HG03045 (cell line): ENCODE results near the gene HSPB6.
A peak's percentile ranks its signal among the peaks of the same experiment; 100 is the strongest.

Experiments
- ATAC-seq: cut with Tn5 transposase; IDR thresholded peaks from one replicate; pipeline ENCODE4 v1.9.1; 2021; ENCODE audit warnings: mild to moderate bottlenecking, moderate library complexity; ENCODE audit not compliant: unreplicated experiment

HSPB6 gene

GRCh38 chr19:35767288-35768081, 10.7 kb upstream of the HSPB6 start:
- no peak for ATAC-seq

- no peak for ATAC-seq
Observed at GRCh38 chr19:35766571-35767104, 9.8 kb upstream of the HSPB6 start.

- no peak for ATAC-seq
Observed at GRCh38 chr19:35764432-35765315, 7.8 kb upstream of the HSPB6 start.

GRCh38 chr19:35760711-35761349, 4.0 kb upstream of the HSPB6 start:
- ATAC-seq, result no peak

GRCh38 chr19:35759697-35760096, 2.9 kb upstream of the HSPB6 start:
- no peak for ATAC-seq

GRCh38 chr19:35757749-35758608, 1.1 kb upstream of the HSPB6 start, which contains the start of gene PROSER3:
PROSER3 (plus strand) TSS chr19:35758176; CDS start chr19:35758216, 40 bp downstream.
- peak; percentile 90 for ATAC-seq

GRCh38 chr19:35757231-35757748, 461 bp upstream of the HSPB6 start:
- no peak for ATAC-seq

GRCh38 chr19:35755550-35756376, 1.1 kb downstream of the HSPB6 start:
- ATAC-seq, result no peak

GRCh38 chr19:35755131-35755549, 1.7 kb downstream of the HSPB6 start:
- no peak for ATAC-seq

- ATAC-seq, result no peak
Observed at GRCh38 chr19:35754370-35755130, 2.3 kb downstream of the HSPB6 start.

- ATAC-seq, result no peak
Observed at GRCh38 chr19:35753634-35754369, 3.0 kb downstream of the HSPB6 start.

GRCh38 chr19:35752746-35753350, 4.0 kb downstream of the HSPB6 start:
- no peak for ATAC-seq

- no peak for ATAC-seq
Observed at GRCh38 chr19:35751839-35752745, 4.7 kb downstream of the HSPB6 start.

GRCh38 chr19:35750167-35750566, 6.7 kb downstream of the HSPB6 start:
- no peak for ATAC-seq

GRCh38 chr19:35748106-35749020, 8.5 kb downstream of the HSPB6 start, which contains the start of gene LIN37:
LIN37 (plus strand) TSS chr19:35748576; CDS start chr19:35748725, 149 bp downstream.
- ATAC-seq, result peak; percentile 62
